Activated B cell treated with CpG ODN at 0.5 μM for 24 hours (primary cell): ENCODE data around the gene SHISA9. TPM values are rescaled to one million over a fixed set of nuclear protein-coding genes. Genes with fewer than 3 reads are reported as not detected.

Source experiments
- ATAC-seq: fragments of 200-7000 bp; cut with Tn5 transposase; one replicate; pipeline ENCODE4 v1.10.0; 2021; ENCODE audit warnings: low read depth, mild to moderate bottlenecking, moderate library complexity
- CTCF ChIA-PET: fragments of 350-600 bp; sonication (Branson Sonifier 250); formaldehyde crosslinking; loops from one replicate; lab custom pipeline; 2021; ENCODE audit warnings: antibody characterized with exemption; lab: Charles Lee
- POLR2A ChIA-PET: fragments of 350-600 bp; sonication (Branson Sonifier 250); formaldehyde crosslinking; loops from one replicate; lab custom pipeline; 2021; ENCODE audit warnings: antibody characterized with exemption; lab: Charles Lee
- DNase-seq: peaks from one replicate; pipeline ENCODE4 v3.0.0; 2022
- H3K27ac Mint-ChIP-seq: one replicate; pipeline ENCODE4 v1.8.0; 2020; ENCODE audit warnings: mixed read lengths
- H3K27me3 Mint-ChIP-seq: one replicate; pipeline ENCODE4 v1.8.0; 2021; ENCODE audit warnings: mixed read lengths
- H3K36me3 Mint-ChIP-seq: one replicate; pipeline ENCODE4 v1.8.0; 2021; ENCODE audit warnings: low read depth, mixed read lengths
- H3K4me1 Mint-ChIP-seq: one replicate; pipeline ENCODE4 v1.8.0; 2021; ENCODE audit warnings: mixed read lengths
- H3K4me3 Mint-ChIP-seq: one replicate; pipeline ENCODE4 v1.8.0; 2020; ENCODE audit warnings: mild to moderate bottlenecking, mixed read lengths
- H3K9me3 Mint-ChIP-seq: one replicate; pipeline ENCODE4 v1.8.0; 2020; ENCODE audit warnings: mixed read lengths
- CTCF ChIP-seq: fragments of 200-600 bp; IDR thresholded peaks from one replicate; pipeline ENCODE4 v1.8.0; 2022; ENCODE audit warnings: antibody characterized with exemption, mild to moderate bottlenecking
- intact Hi-C: fragments of 100-400 bp; cut with micrococcal nuclease; formaldehyde crosslinking; loops from one replicate; pipeline ENCODE4 v1.15.1; 2024
- total RNA-seq: library from RNA; stranded (reverse); gene quantifications from 2 replicates; pipeline ENCODE4 v1.2.3, GENCODE V29; 2022

Gene SHISA9
- total RNA-seq, 1 donor from 2014 or later: 0.07 TPM

GRCh38 chr16:13105427-13105826 is 204.0 kb downstream of the SHISA9 start:
- H3K27ac Mint-ChIP-seq: no peak overlapping the region
- no peaks in the 10 kb centered on the region for H3K36me3 Mint-ChIP-seq
- no peak for DNase-seq
- H3K4me3 Mint-ChIP-seq: no peak overlapping the region
- H3K9me3 Mint-ChIP-seq: peaks cover 3% of the 10 kb centered on the region
- H3K4me1 Mint-ChIP-seq: no peaks in the 10 kb centered on the region
- TF ChIP-seq CTCF: no peak
- POLR2A ChIA-PET: no interaction called here
- no peak for ATAC-seq
- no peaks in the 10 kb centered on the region for H3K27me3 Mint-ChIP-seq
- intact Hi-C loops: no loop called here
- CTCF ChIA-PET: no interaction called here

DNA sequence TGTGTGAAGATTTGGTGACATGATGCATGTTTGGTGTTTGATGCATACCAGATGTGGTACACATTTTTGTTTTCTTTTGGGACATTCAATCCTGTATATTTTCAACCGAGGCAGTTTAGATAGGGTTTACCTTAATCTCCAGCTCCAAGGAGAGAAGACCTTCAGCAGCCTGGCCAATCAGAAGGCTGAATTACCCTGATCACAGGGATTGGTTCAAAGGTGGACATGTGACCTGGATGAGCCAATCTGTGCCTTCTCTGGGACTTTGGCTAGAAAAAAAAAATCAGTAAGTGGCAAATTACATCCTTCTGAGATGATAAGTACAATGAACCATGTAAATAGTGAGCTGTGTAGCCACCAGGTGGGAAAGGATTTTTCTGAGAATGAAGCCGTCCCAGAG is 205.1 kb downstream of the SHISA9 start:
- no peak for ATAC-seq
- CTCF ChIA-PET: no interaction called here
- Mint-ChIP-seq H3K4me1 (no peaks in the 10 kb centered on the region), H3K36me3 (no peaks in the 10 kb centered on the region), H3K9me3 (peaks cover 3% of the 10 kb centered on the region), H3K27ac (no peak overlapping the region), H3K27me3 (no peaks in the 10 kb centered on the region), H3K4me3 (no peak overlapping the region)
- no peak for DNase-seq
- intact Hi-C loops: no loop called here
- TF ChIP-seq CTCF: no peak
- POLR2A ChIA-PET: no interaction called here

- peaks cover 3% of the 10 kb centered on the region for H3K9me3 Mint-ChIP-seq
These were observed 206.7 kb downstream of the SHISA9 start for GRCh38 chr16:13108126-13108525.

GRCh38 chr16:13109171-13109570 is 207.8 kb downstream of the SHISA9 start:
- ATAC-seq: no peak
- DNase-seq: no peak
- POLR2A ChIA-PET: no interaction called here
- Mint-ChIP-seq H3K27ac (no peak overlapping the region), H3K27me3 (no peaks in the 10 kb centered on the region), H3K36me3 (no peaks in the 10 kb centered on the region), H3K9me3 (peaks cover 4% of the 10 kb centered on the region), H3K4me3 (no peak overlapping the region), H3K4me1 (no peaks in the 10 kb centered on the region)
- intact Hi-C loops: no loop called here
- no peak for TF ChIP-seq CTCF
- CTCF ChIA-PET: no interaction called here

More at GRCh38 chr16:13108126-13108525, 206.7 kb downstream of the SHISA9 start:
- no peak overlapping the region for H3K4me3 Mint-ChIP-seq
- intact Hi-C loops: no loop called here
- H3K4me1 Mint-ChIP-seq: no peaks in the 10 kb centered on the region
- no peak for ATAC-seq
- no peaks in the 10 kb centered on the region for H3K27me3 Mint-ChIP-seq
- H3K36me3 Mint-ChIP-seq: no peaks in the 10 kb centered on the region
- ChIA-PET CTCF (no interaction called here), POLR2A (no interaction called here)
- H3K27ac Mint-ChIP-seq: no peak overlapping the region
- TF ChIP-seq CTCF: no peak
- no peak for DNase-seq

DNA sequence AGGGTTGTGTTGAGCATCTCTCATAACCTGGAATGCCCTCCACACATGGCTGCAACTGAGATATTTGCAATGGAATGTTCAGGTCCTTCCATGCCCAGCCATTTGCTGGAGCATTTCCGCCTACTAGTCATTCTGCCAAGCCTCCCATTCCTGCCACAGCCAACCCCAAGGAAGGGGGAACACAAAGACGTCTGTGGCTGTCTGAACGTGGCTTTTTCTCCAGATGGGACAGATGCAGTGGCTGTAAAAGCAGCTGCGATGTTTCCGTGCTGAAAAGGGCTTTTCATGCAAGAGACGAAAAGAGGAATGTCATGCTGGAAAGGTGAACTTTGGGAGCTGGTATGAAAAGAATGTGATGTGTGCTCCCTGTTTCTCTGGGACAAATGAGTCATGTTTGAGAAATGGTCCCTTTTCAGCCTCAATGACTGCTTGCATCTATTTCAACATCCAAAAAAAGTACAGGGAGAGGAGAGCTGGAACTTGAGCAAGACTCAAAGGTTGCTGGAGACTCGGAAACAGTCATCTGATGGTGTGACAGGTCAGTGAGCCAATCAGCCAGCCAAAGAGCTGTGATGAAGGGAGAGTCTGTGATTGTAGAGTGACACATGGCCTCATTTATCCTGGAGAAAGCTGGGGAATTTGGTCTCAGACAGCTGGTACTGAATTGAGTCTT is 208.9 kb downstream of the SHISA9 start:
- CTCF ChIA-PET: no interaction called here
- ATAC-seq (no peak), DNase-seq (no peak)
- no peaks in the 10 kb centered on the region for H3K36me3 Mint-ChIP-seq
- peaks cover 6% of the 10 kb centered on the region for H3K9me3 Mint-ChIP-seq
- no peak overlapping the region for H3K4me3 Mint-ChIP-seq
- H3K27me3 Mint-ChIP-seq: no peaks in the 10 kb centered on the region
- H3K4me1 Mint-ChIP-seq: no peaks in the 10 kb centered on the region
- POLR2A ChIA-PET: no interaction called here
- intact Hi-C loops: no loop called here
- TF ChIP-seq CTCF: no peak
- H3K27ac Mint-ChIP-seq: no peak overlapping the region
